A549 (cell line): ENCODE measurements around the gene SLC12A8. TPM values are rescaled to one million over a fixed set of nuclear protein-coding genes. Genes with fewer than 3 reads are reported as not detected.

ENCODE experiments used
- ATAC-seq, 2 experiments: fragments of 200-7000 bp in 1 of 2; fragments of >200 bp in 1 of 2; cut with Nextera tagmentation in 1 of 2; cut with Tn5 transposase in 1 of 2; 3 replicates each; pipeline versions ENCODE4 v1.8.0 to v1.9.1; 2018 to 2020; ENCODE audit warnings: mild to moderate bottlenecking in 1 of 2, moderate library complexity in 1 of 2
- CTCF ChIA-PET: fragments of 300-600 bp; sonication (Branson Sonifier 250); formaldehyde crosslinking; extraction: SDS; loops from one replicate; lab custom pipeline; 2021; ENCODE audit warnings: antibody characterized with exemption, inconsistent platforms; lab: Yijun Ruan, JAX
- POLR2A ChIA-PET: fragments of 350-600 bp; formaldehyde crosslinking; extraction: SDS; loops from one replicate; lab custom pipeline; 2021; ENCODE audit warnings: antibody characterized with exemption, inconsistent platforms; lab: Yijun Ruan, JAX
- DNase-seq, 2 experiments: peaks; one replicate each; pipeline versions ENCODE4 v3.0.0 to v3.0.0-alpha.2; 2011 to 2016; ENCODE audit warnings: low read depth in 1 of 2, low spot score in 1 of 2
- FAIRE-seq: peaks from 2 replicates; lab custom pipeline; 2011; peaks lifted over from hg19 to GRCh38; lab: Jason Lieb, UNC
- H3K27ac ChIP-seq, 2 experiments: fragments of >200 bp; sonication (Bioruptor Twin); formaldehyde crosslinking; 3 replicates each; pipeline ENCODE4 v1.5.1; 2016 to 2017
- H3K4me1 ChIP-seq: fragments of >200 bp; sonication (Bioruptor Twin); formaldehyde crosslinking; 3 replicates; pipeline ENCODE4 v1.6.1; 2016
- H3K4me2 ChIP-seq: fragments of >200 bp; sonication (Bioruptor Twin); formaldehyde crosslinking; 3 replicates; pipeline ENCODE4 v1.6.1; 2016
- H3K4me3 ChIP-seq: fragments of >200 bp; sonication (Bioruptor Twin); formaldehyde crosslinking; 3 replicates; pipeline ENCODE4 v1.5.1; 2016
- H3K9me3 ChIP-seq: fragments of >200 bp; sonication (Bioruptor Twin); formaldehyde crosslinking; 3 replicates; pipeline ENCODE4 v1.6.1; 2016
- BHLHE40 ChIP-seq: IDR thresholded peaks from 2 replicates; pipeline ENCODE4 v1.6.1; 2012; ENCODE audit warnings: low read depth, low read length, inconsistent platforms
- CEBPB ChIP-seq, 2 experiments: fragments of >200 bp in 1 of 2; sonication (Bioruptor Twin) in 1 of 2; formaldehyde crosslinking in 1 of 2; IDR thresholded peaks; 2 replicates each; pipeline ENCODE4 v1.6.1; 2012 to 2016
- CHD2 ChIP-seq: fragments of 150-350 bp; IDR thresholded peaks from 2 replicates; pipeline ENCODE4 v1.6.1; 2014; ENCODE audit warnings: low read length; ENCODE audit not compliant: partially characterized antibody
- FOSB ChIP-seq: fragments of 250-450 bp; sonication (Bioruptor Pico); IDR thresholded peaks from 2 replicates; pipeline ENCODE4 v1.5.0; 2020; ENCODE audit warnings: mild to moderate bottlenecking, moderate library complexity
- FOXS1 ChIP-seq: fragments of 250-450 bp; sonication (Bioruptor Pico); IDR thresholded peaks from 2 replicates; pipeline ENCODE4 v1.5.0; 2020; ENCODE audit warnings: mild to moderate bottlenecking, moderate library complexity
- GATA3 ChIP-seq: IDR thresholded peaks from 2 replicates; pipeline ENCODE4 v1.6.1; 2012; ENCODE audit warnings: borderline replicate concordance
- HDAC2 ChIP-seq: fragments of 200-600 bp; sonication (generic); IDR thresholded peaks from 2 replicates; pipeline ENCODE4 v1.6.1; 2016
- HMGXB4 ChIP-seq: fragments of 250-450 bp; sonication (Bioruptor Pico); IDR thresholded peaks from 2 replicates; pipeline ENCODE4 v1.5.0; 2021; ENCODE audit warnings: mild to moderate bottlenecking, moderate library complexity, borderline replicate concordance
- HOXB13 ChIP-seq: fragments of 250-450 bp; sonication (Bioruptor Pico); IDR thresholded peaks from 2 replicates; pipeline ENCODE4 v1.5.0; 2020; ENCODE audit warnings: low read depth, mild to moderate bottlenecking, moderate library complexity
- KDM5A ChIP-seq: fragments of 200-600 bp; sonication (generic); IDR thresholded peaks from 2 replicates; pipeline ENCODE4 v1.6.1; 2016; ENCODE audit warnings: antibody characterized with exemption, mild to moderate bottlenecking
- NFE2L2 ChIP-seq: fragments of 150-350 bp; conservative IDR thresholded peaks from 2 replicates; pipeline ENCODE4 v1.6.1; 2014; ENCODE audit warnings: low read length
- NPAS2 ChIP-seq: fragments of 250-450 bp; sonication (Bioruptor Pico); IDR thresholded peaks from 2 replicates; pipeline ENCODE4 v1.8.0; 2022; ENCODE audit warnings: mild to moderate bottlenecking, moderate library complexity, borderline replicate concordance
- NR3C1 ChIP-seq: fragments of >200 bp; sonication (Bioruptor Twin); formaldehyde crosslinking; IDR thresholded peaks from 3 replicates; pipeline ENCODE4 v1.6.1; 2017
- PBX3 ChIP-seq: IDR thresholded peaks from 2 replicates; pipeline ENCODE4 v1.6.1; 2012
- RAD21 ChIP-seq, 2 experiments: fragments of >200 bp in 1 of 2; sonication (Bioruptor Twin) in 1 of 2; formaldehyde crosslinking in 1 of 2; IDR thresholded peaks in 1 of 2; conservative IDR thresholded peaks in 1 of 2; 2 replicates in 1 of 2; 3 replicates in 1 of 2; pipeline ENCODE4 v1.6.1; 2012 to 2018; ENCODE audit warnings: inconsistent platforms in 1 of 2
- SREBF2 ChIP-seq: fragments of 450-650 bp; IDR thresholded peaks from 2 replicates; pipeline ENCODE4 v1.6.1; 2014; ENCODE audit warnings: mild to moderate bottlenecking, moderate library complexity
- TFCP2L1 ChIP-seq: fragments of 250-450 bp; sonication (Bioruptor Pico); IDR thresholded peaks from 2 replicates; pipeline ENCODE4 v1.5.0; 2021; ENCODE audit warnings: mild to moderate bottlenecking
- ZSCAN20 ChIP-seq: fragments of 250-450 bp; sonication (Bioruptor Pico); IDR thresholded peaks from 2 replicates; pipeline ENCODE4 v1.8.0; 2022; ENCODE audit warnings: mild to moderate bottlenecking, moderate library complexity
- WGBS: methylation state at CpG from one replicate; pipeline ENCODE4 v1.1.6; 2017; ENCODE audit errors: missing lambda C conversion rate; 5-methylcytosine and 5-hydroxymethylcytosine counted together
- polyA plus RNA-seq, 4 experiments: library from polyadenylated mRNA; depleted of rRNA in 3 of 4; stranded (reverse); fragments of >200 nt; fragmentation: RNase III in 1 of 4; extraction: RNeasy Plus Mini Kit Qiagen cat#74134 plus additional on column Dnase treatment in 1 of 4; gene quantifications; 2 replicates in 3 of 4; 3 replicates in 1 of 4; pipeline ENCODE4 v1.2.3, GENCODE V29; 2011 to 2017
- TF ChIP-seq, protein P1 (sequence below): fragments of >200 bp; sonication (Bioruptor Twin); formaldehyde crosslinking; IDR thresholded peaks from 3 replicates; pipeline ENCODE4 v1.6.1; 2016
- TF ChIP-seq, protein P2 (sequence below): IDR thresholded peaks from 2 replicates; pipeline ENCODE4 v1.6.1; 2012; ENCODE audit warnings: low read depth, borderline replicate concordance
- TF ChIP-seq, protein P3 (sequence below): IDR thresholded peaks from 2 replicates; pipeline ENCODE4 v1.6.1; 2012

The SLC12A8 gene
- polyA plus RNA-seq, 2 of the 4 experiments (the other 2 are of a cell fraction) = 1.1 to 4.2 TPM

- TF ChIP-seq NFE2L2 (no peak), CHD2 (no peak), FOSB (CRISPR knock-in tag) (no peak)
Observed at GRCh38 chr3:125143538-125143937, 69.0 kb downstream of the SLC12A8 start (continued).

DNA sequence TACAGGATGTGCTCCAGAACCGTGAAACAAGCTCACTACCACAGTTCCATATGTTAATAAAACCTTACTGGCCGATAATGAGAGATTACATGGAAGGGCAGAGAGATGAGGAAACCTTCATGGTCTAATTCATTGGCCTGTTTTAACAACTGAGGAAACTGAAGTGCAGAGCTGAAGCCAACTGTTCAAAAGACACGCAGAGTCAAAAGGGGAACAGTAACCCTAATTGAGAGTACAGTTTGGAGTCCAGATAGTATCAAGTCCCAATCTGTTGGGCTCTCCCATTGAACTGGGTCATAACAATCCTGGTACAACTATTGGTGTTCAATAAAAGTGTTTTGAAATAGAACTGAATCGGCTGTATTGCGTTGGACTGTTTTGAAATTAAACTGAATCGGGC is 69.6 kb downstream of the SLC12A8 start:
- ChIA-PET POLR2A (no interaction called here), CTCF (no interaction called here)
- Histone ChIP-seq H3K4me3 (no peak overlapping the region), H3K4me2 (no peak overlapping the region)
- no peak for TF ChIP-seq SREBF2
- TF ChIP-seq TFCP2L1 (CRISPR knock-in tag) = no peak
- no peak for TF ChIP-seq HOXB13
- no peak for TF ChIP-seq ZSCAN20
- no peak for TF ChIP-seq GATA3
- no peak for TF ChIP-seq CEBPB (IDR thresholded peaks at IDR 0.05)
- TF ChIP-seq, protein P1, sequence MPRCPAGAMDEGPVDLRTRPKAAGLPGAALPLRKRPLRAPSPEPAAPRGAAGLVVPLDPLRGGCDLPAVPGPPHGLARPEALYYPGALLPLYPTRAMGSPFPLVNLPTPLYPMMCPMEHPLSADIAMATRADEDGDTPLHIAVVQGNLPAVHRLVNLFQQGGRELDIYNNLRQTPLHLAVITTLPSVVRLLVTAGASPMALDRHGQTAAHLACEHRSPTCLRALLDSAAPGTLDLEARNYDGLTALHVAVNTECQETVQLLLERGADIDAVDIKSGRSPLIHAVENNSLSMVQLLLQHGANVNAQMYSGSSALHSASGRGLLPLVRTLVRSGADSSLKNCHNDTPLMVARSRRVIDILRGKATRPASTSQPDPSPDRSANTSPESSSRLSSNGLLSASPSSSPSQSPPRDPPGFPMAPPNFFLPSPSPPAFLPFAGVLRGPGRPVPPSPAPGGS = no peak
- TF ChIP-seq, protein P2, sequence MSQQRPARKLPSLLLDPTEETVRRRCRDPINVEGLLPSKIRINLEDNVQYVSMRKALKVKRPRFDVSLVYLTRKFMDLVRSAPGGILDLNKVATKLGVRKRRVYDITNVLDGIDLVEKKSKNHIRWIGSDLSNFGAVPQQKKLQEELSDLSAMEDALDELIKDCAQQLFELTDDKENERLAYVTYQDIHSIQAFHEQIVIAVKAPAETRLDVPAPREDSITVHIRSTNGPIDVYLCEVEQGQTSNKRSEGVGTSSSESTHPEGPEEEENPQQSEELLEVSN = no peak
- no peak for TF ChIP-seq NFE2L2
- TF ChIP-seq KDM5A = no peak
- no peak for TF ChIP-seq RAD21 (conservative IDR thresholded peaks at IDR 0.05 in 1 of 2, IDR thresholded peaks at IDR 0.05 in 1 of 2)
- no peak for TF ChIP-seq BHLHE40
- TF ChIP-seq, protein P3, sequence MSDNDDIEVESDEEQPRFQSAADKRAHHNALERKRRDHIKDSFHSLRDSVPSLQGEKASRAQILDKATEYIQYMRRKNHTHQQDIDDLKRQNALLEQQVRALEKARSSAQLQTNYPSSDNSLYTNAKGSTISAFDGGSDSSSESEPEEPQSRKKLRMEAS = no peak
- TF ChIP-seq HMGXB4 (CRISPR knock-in tag) = no peak
- TF ChIP-seq NPAS2 (CRISPR knock-in tag) = no peak
- TF ChIP-seq FOSB (CRISPR knock-in tag) = no peak
- TF ChIP-seq, all 56 proteins: peak for 0
- DNase-seq (no peak), ATAC-seq (no peak), FAIRE-seq (no peak)
- Histone ChIP-seq H3K4me1 (peaks cover under 1% of the 10 kb centered on the region; the same call in 2 of the 3 replicates), H3K27ac (no peak overlapping the region), H3K9me3 (no peaks in the 10 kb centered on the region)
- WGBS = 68% methylated on average over 6 of the region's 6 CpGs

GRCh38 chr3:125142420-125142778 is 70.1 kb downstream of the SLC12A8 start:
- no peak for ATAC-seq
- CTCF ChIA-PET = no interaction called here

More at GRCh38 chr3:125142420-125142778, 70.1 kb downstream of the SLC12A8 start:
- H3K4me2 ChIP-seq = no peak overlapping the region
- H3K4me1 ChIP-seq = peaks cover 6% of the 10 kb centered on the region; the same call in 2 of the 3 replicates
- TF ChIP-seq NR3C1 (no peak), PBX3 (no peak), CHD2 (no peak), FOXS1 (CRISPR knock-in tag) (no peak), ZSCAN20 (no peak), HDAC2 (no peak), NPAS2 (CRISPR knock-in tag) (no peak), SREBF2 (no peak), TFCP2L1 (CRISPR knock-in tag) (no peak)
- TF ChIP-seq, protein P3 = no peak
- no peaks in the 10 kb centered on the region for H3K9me3 ChIP-seq
- H3K27ac ChIP-seq = no peak overlapping the region
- no peak for DNase-seq
- WGBS = 83% methylated on average over 12 of the region's 12 CpGs
- no peak for FAIRE-seq
- POLR2A ChIA-PET = no interaction called here
- no peak overlapping the region for H3K4me3 ChIP-seq
